CD4-positive, alpha-beta T cell treated with Interleukin-12 subunit alpha and Interleukin-12 subunit beta, for 1 hour (primary cell): ENCODE results near the gene EDA.
"Not testable (repeated sequence)": the region's sequence is repeated elsewhere in the genome, so short reads cannot be mapped to it uniquely, and the experiment has no call there.

Experiments
- DNase-seq: peaks from one replicate; pipeline ENCODE4 v3.0.0-alpha.2; 2020

Gene EDA

GRCh38 chrX:69961365-69962072, 345.6 kb downstream of the EDA start:
- no peak for DNase-seq

- DNase-seq, result no peak
Observed at GRCh38 chrX:69968950-69969349, 353.0 kb downstream of the EDA start.

- DNase-seq, result no peak
Observed at GRCh38 chrX:69969460-69969859, 353.5 kb downstream of the EDA start.

- DNase-seq, result no peak
Observed at GRCh38 chrX:69987691-69988090, 371.8 kb downstream of the EDA start.

DNA sequence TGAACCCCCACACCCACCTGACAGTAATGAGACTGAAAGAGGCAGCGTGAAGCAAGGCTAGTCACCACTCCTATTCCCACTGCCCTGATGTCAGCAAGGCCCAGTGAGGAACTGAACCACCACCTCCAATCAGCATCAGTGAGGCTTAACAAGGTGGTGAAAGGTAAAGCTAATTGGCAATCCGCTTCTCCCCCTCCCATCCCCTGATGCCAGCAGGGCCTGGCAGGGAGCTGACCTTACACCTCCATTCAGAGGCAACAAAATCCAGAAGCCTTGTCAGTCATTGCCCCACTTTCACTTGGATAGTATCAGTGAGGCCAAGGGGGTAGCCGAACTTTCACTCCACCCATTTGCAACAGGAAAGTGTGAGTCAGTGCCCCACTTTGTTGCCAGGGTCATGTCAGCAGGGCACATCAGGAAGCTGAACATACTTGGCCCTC, 373.1 kb downstream of the EDA start:
- DNase-seq, result peak; percentile 6

DNA sequence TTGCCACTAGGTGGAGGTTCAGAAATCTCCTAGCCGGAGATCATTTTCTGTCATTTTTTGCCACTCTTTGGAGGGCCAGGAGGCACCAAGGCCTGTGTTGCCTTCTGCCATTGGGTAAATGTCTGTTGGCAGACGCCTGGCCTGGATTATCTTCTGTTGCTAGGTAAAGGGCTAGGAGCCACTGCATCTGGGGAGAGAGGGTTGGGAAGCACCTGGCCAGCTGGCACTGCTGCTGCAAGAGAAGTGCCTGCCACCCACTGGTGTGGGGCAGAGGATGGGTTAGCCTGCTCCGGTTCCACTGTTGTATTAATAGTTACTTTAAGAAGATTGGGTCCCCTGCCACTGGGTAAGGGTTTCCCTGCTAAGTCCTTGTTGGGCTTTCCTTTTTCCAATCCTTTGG, 375.8 kb downstream of the EDA start:
- no peak for DNase-seq

GRCh38 chrX:69993494-69993893, 377.6 kb downstream of the EDA start:
- DNase-seq, result no peak

DNA sequence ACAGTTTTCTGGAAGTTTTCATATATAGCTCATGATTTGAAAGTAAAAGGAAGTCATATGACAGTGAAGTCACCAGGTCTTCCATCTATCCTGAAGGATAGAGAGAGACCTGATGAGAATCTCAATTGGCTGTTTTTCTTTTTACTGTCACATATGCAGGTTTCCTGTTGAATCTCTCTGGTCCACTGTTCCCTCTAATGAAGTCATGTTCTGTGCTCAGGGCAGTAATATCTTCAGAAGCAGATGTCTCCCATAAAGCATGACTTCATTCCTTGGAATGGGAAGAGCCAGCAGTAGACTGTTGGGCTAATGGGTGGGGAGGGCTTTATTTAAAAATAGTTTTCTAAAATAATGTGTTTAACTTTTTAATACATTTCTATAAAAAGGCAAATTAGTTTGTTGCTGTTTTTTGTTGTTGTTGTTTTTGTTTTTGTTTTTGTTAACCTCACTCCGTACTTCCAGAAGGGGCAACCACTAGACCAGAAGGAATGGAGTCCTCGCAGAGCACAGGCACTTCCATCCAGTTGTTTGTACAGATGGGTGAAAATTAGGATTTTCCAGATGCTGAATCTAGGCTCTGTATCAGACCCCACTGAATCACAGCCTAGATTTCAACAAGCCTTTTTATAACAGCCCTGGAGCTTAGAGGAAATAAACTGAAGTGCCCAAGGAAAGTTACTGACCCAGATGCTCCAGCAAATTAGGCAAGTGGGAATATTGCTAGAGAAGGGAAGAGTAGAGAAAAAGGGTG, 379.6 kb downstream of the EDA start:
- DNase-seq, result no peak

DNA sequence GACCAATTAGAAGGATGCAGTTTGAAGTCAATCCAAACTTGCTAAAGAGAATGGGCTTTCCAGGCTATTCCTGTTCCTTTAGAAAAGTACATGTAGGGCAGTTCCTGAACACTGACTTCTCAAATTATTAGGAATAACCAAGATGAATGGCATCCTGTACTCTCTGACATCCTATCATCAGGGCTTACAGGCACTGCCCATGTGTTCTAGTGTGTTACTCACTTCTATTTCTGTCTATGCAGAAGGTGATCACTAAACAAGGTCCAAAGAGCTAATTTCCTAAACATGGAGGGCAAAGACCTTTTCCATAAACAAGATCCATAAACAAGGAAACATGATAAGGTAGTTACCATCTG, 380.2 kb downstream of the EDA start:
- no peak for DNase-seq

GRCh38 chrX:69998299-69998698, 382.4 kb downstream of the EDA start:
- not testable (repeated sequence) for DNase-seq

- no peak for DNase-seq
Observed at GRCh38 chrX:70001269-70001668, 385.4 kb downstream of the EDA start.

DNA sequence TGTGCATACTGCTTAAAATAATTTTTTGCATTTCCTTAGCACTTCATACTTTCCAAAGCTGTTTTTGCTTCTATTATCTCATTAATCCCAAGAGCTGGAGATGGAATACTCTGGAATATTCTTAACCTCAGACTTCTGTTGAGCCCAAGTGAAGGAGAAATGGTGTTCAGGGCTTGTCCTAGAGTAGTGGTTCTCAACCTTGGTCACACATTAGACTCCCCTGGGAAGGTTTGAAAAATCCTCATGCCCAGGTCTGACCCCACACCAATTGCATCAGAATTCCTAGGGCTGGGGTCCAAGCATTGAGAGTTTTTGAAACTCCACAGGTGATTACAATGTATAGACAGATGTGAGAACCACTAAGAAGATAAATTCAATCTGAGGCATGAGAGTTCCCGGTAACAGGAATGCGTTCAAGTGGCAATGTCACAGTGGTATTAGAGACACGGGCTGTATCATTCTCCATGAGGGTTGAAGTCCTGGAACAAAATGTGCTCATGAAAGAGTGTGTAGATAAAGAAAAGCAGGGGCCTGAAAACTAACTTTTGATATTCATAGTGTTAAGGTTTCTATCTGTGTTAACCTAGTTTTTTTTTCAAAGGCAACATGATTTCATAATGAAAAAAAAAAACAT, 385.9 kb downstream of the EDA start:
- DNase-seq, result no peak

DNA sequence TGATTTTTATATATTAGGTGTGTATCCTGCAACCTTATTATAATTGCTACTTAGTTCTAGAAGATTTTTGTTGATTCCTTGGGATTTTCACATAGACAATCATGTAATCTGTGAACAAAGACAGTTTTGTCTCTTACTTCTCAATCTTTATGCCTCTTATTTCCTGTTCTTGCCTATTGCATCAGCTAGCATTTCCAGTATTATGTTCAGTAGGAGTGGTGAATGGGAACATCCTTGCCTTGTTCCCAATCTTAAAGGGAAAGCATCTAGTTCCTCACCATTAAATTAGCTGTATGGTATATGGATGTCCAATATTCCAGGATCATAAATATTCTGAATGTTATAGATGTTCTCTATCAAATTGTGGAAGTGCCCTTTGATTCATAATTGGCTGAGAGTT, 392.0 kb downstream of the EDA start:
- no peak for DNase-seq

- no peak for DNase-seq
Observed at GRCh38 chrX:70009049-70009448, 393.1 kb downstream of the EDA start.

- DNase-seq, result no peak
Observed at GRCh38 chrX:70009970-70010369, 394.1 kb downstream of the EDA start.

DNA sequence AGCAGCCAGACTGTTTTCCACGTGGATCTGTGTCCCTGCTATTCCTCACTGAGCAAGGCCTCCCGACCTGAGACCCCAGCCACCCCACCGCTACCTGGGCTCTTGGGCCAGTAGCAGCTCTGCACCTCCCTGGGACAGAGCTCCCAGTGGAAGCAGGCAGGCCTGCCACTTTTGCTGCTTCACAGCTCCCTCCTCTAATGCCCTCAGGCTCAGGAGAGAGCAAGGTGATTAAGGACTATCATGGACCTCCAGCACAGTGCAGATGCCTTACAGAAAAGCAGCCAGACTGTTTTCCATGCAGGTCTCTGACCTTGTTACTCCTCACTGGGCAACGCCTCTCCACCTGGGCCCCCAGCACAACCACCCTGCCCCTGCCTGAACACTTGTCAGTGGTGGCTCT, 396.8 kb downstream of the EDA start:
- no peak for DNase-seq

GRCh38 chrX:70013466-70014381, 397.8 kb downstream of the EDA start:
- DNase-seq, result no peak

GRCh38 chrX:70016513-70016912, 400.6 kb downstream of the EDA start:
- no peak for DNase-seq

DNA sequence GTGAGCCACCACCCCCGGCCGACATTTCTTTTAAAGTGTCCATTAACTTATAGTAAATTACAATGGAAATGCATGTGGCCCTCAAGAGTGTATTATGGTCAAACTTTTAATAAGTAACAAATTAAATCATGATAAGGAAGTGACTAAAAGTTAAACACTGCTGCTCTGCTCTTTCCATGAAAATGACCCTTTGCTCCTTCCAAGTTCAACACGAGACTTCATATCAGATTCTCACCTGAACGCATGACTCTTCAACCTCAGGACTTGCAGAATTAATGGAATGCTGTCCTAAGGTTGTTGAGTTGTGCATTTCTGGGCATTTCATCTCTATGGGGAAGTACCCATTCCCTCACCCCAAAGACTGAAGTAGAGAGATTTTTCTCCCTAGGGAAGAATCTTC, 406.7 kb downstream of the EDA start:
- DNase-seq, result no peak

- DNase-seq, result no peak
Observed at GRCh38 chrX:70025464-70025863, 409.6 kb downstream of the EDA start.

- DNase-seq, result no peak
Observed at GRCh38 chrX:70026112-70026850, 410.4 kb downstream of the EDA start.

- no peak for DNase-seq
Observed at GRCh38 chrX:70026851-70027200, 410.9 kb downstream of the EDA start.
